ENCODE measurements around the gene CSAD. TPM values are rescaled to one million over a fixed set of nuclear protein-coding genes. Genes with fewer than 3 reads are reported as not detected.

Gene CSAD
- total RNA-seq, 2 experiments from 2014 or later = 25.8 to 26.9 TPM

DNA sequence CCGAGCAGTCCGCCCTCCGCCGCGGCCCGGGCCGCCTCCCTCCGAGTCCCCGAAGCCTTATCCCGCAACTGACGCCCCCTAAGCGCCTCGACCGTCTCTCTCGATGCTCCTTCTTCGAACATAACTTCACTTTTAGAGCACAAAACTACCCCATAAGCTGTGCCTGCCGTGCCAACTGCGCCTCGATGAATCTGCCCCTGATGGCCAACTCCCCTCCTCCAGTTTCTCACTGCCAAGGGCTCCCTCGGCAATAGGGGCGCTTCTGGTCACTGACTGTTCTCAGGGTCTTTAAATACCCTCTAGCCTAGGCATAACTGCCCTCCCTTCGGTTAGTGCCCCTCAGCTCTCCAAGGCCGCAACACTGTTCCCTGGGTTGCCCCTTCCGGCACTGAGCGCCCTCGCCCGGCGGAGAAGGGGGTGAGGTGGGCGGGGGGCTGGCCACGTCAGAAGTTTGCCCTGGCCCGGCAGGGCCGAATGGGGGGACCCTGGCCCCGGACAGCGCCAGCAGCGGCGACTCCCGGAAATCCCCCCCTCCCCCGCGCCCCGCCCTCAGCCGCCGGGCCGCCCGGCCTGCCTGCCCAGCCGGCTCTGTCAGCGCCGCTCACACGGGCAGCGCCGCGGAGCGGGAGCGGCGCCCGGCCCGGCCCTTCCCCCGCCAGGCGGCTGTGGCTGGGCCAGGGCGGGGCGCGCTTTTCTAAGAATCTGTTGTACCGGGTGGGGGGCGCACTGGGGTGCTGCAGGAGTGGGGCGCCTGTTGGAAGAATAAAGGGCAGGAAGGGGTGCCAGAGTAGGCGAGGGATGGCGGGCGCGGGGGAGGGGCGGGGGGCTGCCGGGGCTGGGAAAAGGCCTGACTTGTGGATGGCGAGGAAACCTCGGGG lies 40.7 kb upstream of the CSAD start:
- BruUV-seq (replicated peaks) = no TSS peak
- H3K27ac ChIP-seq (ENCODE audit: low read depth, low read length, poor library complexity, severe bottlenecking) = peak overlapping the region; percentile 90
- H2AFZ ChIP-seq (ENCODE audit: low read length) = peak overlapping the region; percentile 77
- H4K20me1 ChIP-seq (ENCODE audit: insufficient read depth, low read length) = no peaks in the 10 kb centered on the region
- H3K79me2 ChIP-seq (ENCODE audit: insufficient read depth, low read depth, low read length) = no peaks in the 10 kb centered on the region
- CTCF ChIA-PET (ENCODE audit: unreplicated experiment) = interaction anchor here (1.2 kb wide), 1 partner anchor 11 kb away, joined by 3 read pairs; no protein-coding TSS in a partner anchor
- no peaks in the 10 kb centered on the region for H3K9me3 ChIP-seq (ENCODE audit: low read length)
- DNase-seq (ENCODE audit: low spot score) = peak; percentile 65
- H3K36me3 ChIP-seq (ENCODE audit: insufficient read depth, low read length) = no peaks in the 10 kb centered on the region
- H3K4me2 ChIP-seq (ENCODE audit: low read length) = peak overlapping the region; percentile 96
- POLR2A ChIA-PET = interaction anchor here (0.8 to 3.4 kb wide), 4 partner anchors 14 to 99 kb away, joined by 3 to 21 read pairs (median 4); partner anchors contain the start of genes ESPL1 and ITGB7
- intact Hi-C loops (cut with micrococcal nuclease; ENCODE audit: unreplicated experiment) = loop anchor here (1.0 to 2.0 kb wide), 3 partner anchors 31 to 47 kb away; partner anchors contain the start of genes CSAD, ESPL1 and ZNF740
- H3K4me3 ChIP-seq (ENCODE audit: low read depth, low read length, poor library complexity, severe bottlenecking) = peak overlapping the region; percentile 74
- TF ChIP-seq, protein P1, sequence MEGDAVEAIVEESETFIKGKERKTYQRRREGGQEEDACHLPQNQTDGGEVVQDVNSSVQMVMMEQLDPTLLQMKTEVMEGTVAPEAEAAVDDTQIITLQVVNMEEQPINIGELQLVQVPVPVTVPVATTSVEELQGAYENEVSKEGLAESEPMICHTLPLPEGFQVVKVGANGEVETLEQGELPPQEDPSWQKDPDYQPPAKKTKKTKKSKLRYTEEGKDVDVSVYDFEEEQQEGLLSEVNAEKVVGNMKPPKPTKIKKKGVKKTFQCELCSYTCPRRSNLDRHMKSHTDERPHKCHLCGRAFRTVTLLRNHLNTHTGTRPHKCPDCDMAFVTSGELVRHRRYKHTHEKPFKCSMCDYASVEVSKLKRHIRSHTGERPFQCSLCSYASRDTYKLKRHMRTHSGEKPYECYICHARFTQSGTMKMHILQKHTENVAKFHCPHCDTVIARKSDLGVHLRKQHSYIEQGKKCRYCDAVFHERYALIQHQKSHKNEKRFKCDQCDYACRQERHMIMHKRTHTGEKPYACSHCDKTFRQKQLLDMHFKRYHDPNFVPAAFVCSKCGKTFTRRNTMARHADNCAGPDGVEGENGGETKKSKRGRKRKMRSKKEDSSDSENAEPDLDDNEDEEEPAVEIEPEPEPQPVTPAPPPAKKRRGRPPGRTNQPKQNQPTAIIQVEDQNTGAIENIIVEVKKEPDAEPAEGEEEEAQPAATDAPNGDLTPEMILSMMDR (conservative IDR thresholded peaks at IDR 0.05; ENCODE audit: low read length) = peak; percentile 74
- no peak for TF ChIP-seq EZH2phosphoT487 (IDR thresholded peaks at IDR 0.05; ENCODE audit: borderline replicate concordance, low read depth, low read length)
- H3K9me2 ChIP-seq (ENCODE audit: insufficient read depth, low read length) = no peaks in the 10 kb centered on the region
- H3K4me1 ChIP-seq (ENCODE audit: insufficient read depth, low read length, poor library complexity, severe bottlenecking) = peaks cover 66% of the 10 kb centered on the region

DNA sequence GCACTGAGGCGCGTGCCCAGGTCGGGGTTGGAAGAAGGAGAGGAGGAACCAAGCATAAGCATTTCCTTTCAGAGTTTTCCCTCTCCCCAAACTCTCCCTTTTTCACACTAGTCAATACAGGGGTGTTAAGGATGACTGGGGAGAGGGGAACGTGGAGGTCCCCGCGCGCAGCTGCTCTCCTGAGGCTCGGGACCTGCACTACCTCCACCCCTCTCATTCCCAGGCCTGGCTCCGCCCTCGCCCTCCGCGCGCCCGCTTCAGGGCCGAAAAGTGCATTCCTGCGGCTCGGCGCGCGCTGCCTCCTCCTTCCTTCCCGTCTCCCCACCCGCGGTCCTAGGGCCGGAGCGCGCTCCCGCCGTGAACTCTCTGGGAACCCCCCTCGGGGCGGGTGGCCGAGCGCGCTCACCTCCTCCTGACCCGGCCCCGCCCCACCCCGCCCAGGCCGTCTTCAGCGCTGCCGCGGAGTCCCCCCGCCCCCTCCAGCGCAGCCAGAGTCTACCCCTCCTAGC lies 40.0 kb upstream of the CSAD start:
- peak overlapping the region; percentile 96 for H3K4me2 ChIP-seq (ENCODE audit: low read length)
- no peaks in the 10 kb centered on the region for H3K36me3 ChIP-seq (ENCODE audit: insufficient read depth, low read length)
- no peaks in the 10 kb centered on the region for H4K20me1 ChIP-seq (ENCODE audit: insufficient read depth, low read length)
- peak overlapping the region; percentile 90 for H3K27ac ChIP-seq (ENCODE audit: low read depth, low read length, poor library complexity, severe bottlenecking)
- BruUV-seq (replicated peaks) = no TSS peak
- peaks cover 73% of the 10 kb centered on the region for H3K4me1 ChIP-seq (ENCODE audit: insufficient read depth, low read length, poor library complexity, severe bottlenecking)
- intact Hi-C loops (cut with micrococcal nuclease; ENCODE audit: unreplicated experiment) = loop anchor here (1.0 to 2.0 kb wide), 3 partner anchors 32 to 48 kb away; partner anchors contain the start of genes CSAD, ESPL1 and ZNF740
- no peaks in the 10 kb centered on the region for H3K9me2 ChIP-seq (ENCODE audit: insufficient read depth, low read length)
- TF ChIP-seq, protein P1 (conservative IDR thresholded peaks at IDR 0.05; ENCODE audit: low read length) = no peak
- no peak for TF ChIP-seq EZH2phosphoT487 (IDR thresholded peaks at IDR 0.05; ENCODE audit: borderline replicate concordance, low read depth, low read length)
- peak overlapping the region; percentile 82 for H2AFZ ChIP-seq (ENCODE audit: low read length)
- peak overlapping the region; percentile 74 for H3K4me3 ChIP-seq (ENCODE audit: low read depth, low read length, poor library complexity, severe bottlenecking)
- no peaks in the 10 kb centered on the region for H3K79me2 ChIP-seq (ENCODE audit: insufficient read depth, low read depth, low read length)
- ChIA-PET CTCF (ENCODE audit: unreplicated experiment) (interaction anchor here (1.2 to 1.8 kb wide), 3 partner anchors 10 to 46 kb away, joined by 3 to 10 read pairs (median 4); no protein-coding TSS in a partner anchor), POLR2A (interaction anchor here (0.5 to 3.4 kb wide), 10 partner anchors 12 to 100 kb away, joined by 3 to 21 read pairs (median 4); partner anchors contain the start of genes CSAD, ESPL1, ITGB7 and ZNF740)
- H3K9me3 ChIP-seq (ENCODE audit: low read length) = no peaks in the 10 kb centered on the region
- DNase-seq (ENCODE audit: low spot score) = peak; percentile 90

Measured in OCI-LY7 (cell line).